Subcutaneous adipose tissue (tissue), 4 donors: ENCODE measurements around the gene SAP30L. TPM values are rescaled to one million over a fixed set of nuclear protein-coding genes. Genes with fewer than 3 reads are reported as not detected.

Experiments used
- total RNA-seq, 4 donors: library from RNA; depleted of rRNA; stranded (reverse); fragments of >200 nt; gene quantifications; one replicate each; pipeline ENCODE4 v1.1.0, GENCODE V29; 2016
- TF ChIP-seq, protein P1 (sequence below): fragments of 450-650 bp; IDR thresholded peaks from one replicate; pipeline ENCODE4 v1.5.1; 2016; ENCODE audit warnings: low read depth, mild to moderate bottlenecking, control low read depth, antibody characterized with exemption, moderate library complexity

SAP30L gene
- total RNA-seq, 4 donors from 2014 or later = 22.2 to 43.6 (median 27.6) TPM

- TF ChIP-seq, protein P1, sequence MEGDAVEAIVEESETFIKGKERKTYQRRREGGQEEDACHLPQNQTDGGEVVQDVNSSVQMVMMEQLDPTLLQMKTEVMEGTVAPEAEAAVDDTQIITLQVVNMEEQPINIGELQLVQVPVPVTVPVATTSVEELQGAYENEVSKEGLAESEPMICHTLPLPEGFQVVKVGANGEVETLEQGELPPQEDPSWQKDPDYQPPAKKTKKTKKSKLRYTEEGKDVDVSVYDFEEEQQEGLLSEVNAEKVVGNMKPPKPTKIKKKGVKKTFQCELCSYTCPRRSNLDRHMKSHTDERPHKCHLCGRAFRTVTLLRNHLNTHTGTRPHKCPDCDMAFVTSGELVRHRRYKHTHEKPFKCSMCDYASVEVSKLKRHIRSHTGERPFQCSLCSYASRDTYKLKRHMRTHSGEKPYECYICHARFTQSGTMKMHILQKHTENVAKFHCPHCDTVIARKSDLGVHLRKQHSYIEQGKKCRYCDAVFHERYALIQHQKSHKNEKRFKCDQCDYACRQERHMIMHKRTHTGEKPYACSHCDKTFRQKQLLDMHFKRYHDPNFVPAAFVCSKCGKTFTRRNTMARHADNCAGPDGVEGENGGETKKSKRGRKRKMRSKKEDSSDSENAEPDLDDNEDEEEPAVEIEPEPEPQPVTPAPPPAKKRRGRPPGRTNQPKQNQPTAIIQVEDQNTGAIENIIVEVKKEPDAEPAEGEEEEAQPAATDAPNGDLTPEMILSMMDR = no peak
These were observed 30.8 kb downstream of the SAP30L start for GRCh38 chr5:154476354-154477205.

DNA sequence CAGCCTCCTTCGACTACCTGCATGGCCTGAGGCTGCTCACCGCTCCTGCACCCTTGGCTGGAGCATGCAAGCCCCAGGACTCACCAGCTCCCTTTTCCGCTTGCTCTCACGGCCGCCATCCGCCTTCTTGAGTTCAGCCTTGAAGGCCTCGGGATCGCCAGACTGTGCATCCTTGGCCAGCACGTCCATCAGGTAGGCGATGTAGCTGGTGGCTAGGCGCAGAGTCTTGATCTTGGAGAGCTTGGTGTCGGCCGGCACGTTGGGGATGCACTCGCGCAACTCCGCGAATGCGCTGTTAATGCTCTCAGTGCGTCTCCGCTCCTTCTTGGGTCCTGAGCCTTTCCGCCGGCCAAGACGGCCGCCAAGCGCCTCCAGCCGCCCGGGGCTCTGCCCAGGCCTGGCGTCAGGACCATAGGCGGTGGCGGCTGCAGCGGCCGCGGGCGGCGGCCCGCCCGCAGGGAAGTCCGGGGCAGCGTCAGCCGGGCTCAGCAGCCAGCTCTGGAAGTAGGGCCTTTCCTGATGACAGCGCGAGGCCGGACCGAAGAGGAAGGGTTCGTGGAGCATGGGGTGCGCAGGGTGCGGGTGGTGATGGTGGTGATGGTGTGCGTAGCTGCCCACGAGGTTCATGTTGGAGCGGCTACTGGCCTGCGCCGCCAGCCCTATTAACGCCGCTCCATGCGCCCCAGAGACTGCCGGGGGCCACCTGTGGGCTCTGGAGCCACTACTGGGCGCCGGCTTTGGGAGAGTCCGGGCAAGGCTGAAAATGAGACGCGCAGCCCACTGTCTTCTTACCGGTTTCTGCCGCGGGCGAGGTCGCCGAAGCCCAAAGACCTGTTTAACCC, 31.8 kb downstream of the SAP30L start:
- TF ChIP-seq, protein P1 = no peak

DNA sequence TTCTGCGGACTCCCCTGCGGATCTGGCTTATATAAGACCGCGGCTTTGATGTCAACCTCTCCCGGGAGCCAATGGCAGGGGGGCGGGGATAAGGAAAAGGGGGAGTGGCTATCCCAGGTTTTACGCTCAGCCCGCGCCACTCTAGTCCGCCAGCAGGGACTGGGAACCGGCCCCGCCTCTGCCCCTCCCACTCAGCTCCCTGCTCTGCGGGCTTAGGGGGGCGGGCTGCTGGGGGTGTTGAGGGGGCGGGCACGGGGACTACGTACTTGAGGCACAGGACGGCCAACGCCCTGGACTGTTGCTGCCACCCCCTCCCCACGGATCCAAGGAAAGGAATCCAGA, 32.4 kb downstream of the SAP30L start, which contains the start of gene HAND1:
Gene HAND1 (minus strand): TSS at position 4 of the 342 bp plus-strand sequence. CDS start 219 bp downstream, outside the sequence.
- TF ChIP-seq, protein P1 = no peak

DNA sequence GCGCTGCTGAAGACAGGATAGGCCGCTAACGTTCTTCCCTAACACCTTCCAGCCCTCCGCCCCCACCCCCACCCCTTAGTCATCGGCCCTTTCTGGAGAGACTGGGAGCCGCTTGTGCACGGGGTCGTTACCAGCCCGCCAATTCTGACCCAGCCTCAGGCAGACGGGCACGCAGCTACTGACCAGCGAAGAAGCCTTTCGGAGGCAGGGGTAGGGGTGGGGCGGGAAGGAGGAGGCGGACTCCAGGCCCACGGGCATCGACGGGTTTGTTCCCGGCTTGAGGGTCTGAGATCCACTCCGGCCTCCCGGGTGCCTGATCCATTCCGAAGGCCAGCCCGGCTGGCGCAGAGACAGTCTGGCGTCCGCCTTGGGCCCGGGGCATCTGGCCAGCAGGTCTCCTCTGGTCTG, 33.0 kb downstream of the SAP30L start:
- TF ChIP-seq, protein P1 = no peak

- TF ChIP-seq, protein P1 = no peak
These were observed 33.6 kb downstream of the SAP30L start for GRCh38 chr5:154479160-154479943.

GRCh38 chr5:154479944-154480750, 34.4 kb downstream of the SAP30L start:
- TF ChIP-seq, protein P1 = no peak
